ENCODE results near the gene CHIC2. TPM values are rescaled to one million over a fixed set of nuclear protein-coding genes. Genes with fewer than 3 reads are reported as not detected.
"Not testable (repeated sequence)": the region's sequence is repeated elsewhere in the genome, so short reads cannot be mapped to it uniquely, and the experiment has no call there.

Gene CHIC2
- total RNA-seq, 1 donor from 2014 or later: 22.5 TPM

DNA sequence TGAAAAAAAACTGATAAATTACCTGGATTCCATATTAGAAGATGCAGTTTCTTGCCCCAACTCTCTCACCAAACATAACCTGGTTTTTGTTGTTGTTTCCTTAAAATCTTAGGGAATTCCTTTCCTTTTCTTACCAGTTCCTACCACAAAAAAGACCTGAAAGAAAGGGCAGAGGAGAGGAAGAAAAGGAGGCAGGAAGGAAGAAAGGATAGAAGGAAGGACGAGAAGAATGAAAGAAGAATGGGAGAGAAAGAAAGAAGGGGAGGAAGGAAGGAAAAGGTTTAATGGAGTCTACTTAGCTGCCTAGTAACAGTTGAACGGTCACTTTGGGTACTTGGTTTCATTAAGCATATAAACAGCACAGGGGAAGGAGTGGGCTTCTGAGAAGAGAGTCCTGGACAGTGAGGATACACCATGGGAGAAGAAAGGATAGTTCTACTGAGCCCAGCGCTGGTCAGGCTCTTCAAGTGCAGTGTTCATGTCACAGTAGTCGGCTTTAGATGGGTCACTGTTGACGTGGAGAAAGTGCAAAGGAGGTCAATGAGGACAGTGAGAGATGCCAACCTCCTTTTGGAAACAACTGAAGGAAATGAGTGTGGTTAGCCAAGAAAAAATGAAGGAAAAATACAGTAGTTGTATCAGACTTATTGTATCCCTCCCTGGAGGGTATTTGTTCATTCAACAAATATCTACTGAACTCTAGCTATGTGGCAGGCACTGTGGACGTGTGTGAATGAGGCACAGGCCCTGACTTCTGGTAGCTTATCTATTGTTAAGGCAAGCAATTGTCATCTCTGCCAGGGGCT is 1.1 kb upstream of the CHIC2 start:
- peak overlapping the region; percentile 59 for H3K27ac Mint-ChIP-seq
- H3K4me1 Mint-ChIP-seq (ENCODE audit: low read depth): peaks cover 39% of the 10 kb centered on the region
- peaks cover 3% of the 10 kb centered on the region for H3K27me3 Mint-ChIP-seq (ENCODE audit: low read depth)
- H3K36me3 Mint-ChIP-seq (ENCODE audit: low read depth): peaks cover 17% of the 10 kb centered on the region
- intact Hi-C loops (cut with micrococcal nuclease): no loop called here
- no peaks in the 10 kb centered on the region for H3K9me3 Mint-ChIP-seq
- H3K4me3 Mint-ChIP-seq (ENCODE audit: low read depth): peak overlapping the region; percentile 70
- DNase-seq (ENCODE audit: low spot score): no peak

DNA sequence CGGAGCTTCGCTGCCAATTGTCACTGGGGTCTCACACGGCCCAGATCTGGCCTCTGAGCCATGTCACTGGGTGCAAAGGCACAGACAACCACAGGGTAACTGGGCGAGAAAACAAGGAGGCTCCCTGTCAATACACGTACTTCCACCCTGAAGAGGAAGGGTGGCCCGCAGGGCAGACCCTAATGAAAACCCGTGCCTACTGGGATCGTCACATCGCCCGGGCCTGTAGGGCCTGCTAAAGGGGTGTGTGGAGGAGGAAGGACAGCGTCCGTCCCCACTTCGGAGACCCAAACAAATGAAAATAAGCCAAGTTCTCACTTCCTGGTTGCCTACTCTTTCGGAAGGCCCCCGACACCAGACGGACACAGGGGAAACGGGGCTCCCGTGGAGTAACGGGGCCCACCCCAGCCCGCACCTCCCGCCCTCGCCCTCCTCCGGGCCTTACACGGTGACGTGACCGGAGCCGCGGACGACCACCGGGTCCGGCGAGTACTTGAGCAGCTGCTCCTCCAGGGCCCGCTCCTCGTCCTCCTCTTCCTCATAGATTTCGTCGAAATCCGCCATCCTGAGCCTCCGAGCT is 578 bp downstream of the CHIC2 start:
- peak; percentile 21 for DNase-seq (ENCODE audit: low spot score)
- Mint-ChIP-seq H3K36me3 (ENCODE audit: low read depth) (peaks cover 21% of the 10 kb centered on the region), H3K27me3 (ENCODE audit: low read depth) (peaks cover 3% of the 10 kb centered on the region), H3K27ac (peak overlapping the region; percentile 87), H3K4me1 (ENCODE audit: low read depth) (peaks cover 48% of the 10 kb centered on the region), H3K4me3 (ENCODE audit: low read depth) (peak overlapping the region; percentile 92), H3K9me3 (no peaks in the 10 kb centered on the region)
- intact Hi-C loops (cut with micrococcal nuclease): loop anchor here (1.0 to 5.0 kb wide), 7 partner anchors 29 to 1883 kb away; partner anchors contain the start of genes CEP135 and SCFD2

- no peaks in the 10 kb centered on the region for H3K9me3 Mint-ChIP-seq
- H3K27ac Mint-ChIP-seq: peak overlapping the region; percentile 87
- peaks cover 3% of the 10 kb centered on the region for H3K27me3 Mint-ChIP-seq (ENCODE audit: low read depth)
- intact Hi-C loops (cut with micrococcal nuclease): loop anchor here (5.0 kb wide), 5 partner anchors 71 to 1884 kb away; partner anchors contain the start of genes CEP135 and SCFD2
- H3K4me1 Mint-ChIP-seq (ENCODE audit: low read depth): peaks cover 50% of the 10 kb centered on the region
- H3K36me3 Mint-ChIP-seq (ENCODE audit: low read depth): peaks cover 21% of the 10 kb centered on the region
- peak overlapping the region; percentile 92 for H3K4me3 Mint-ChIP-seq (ENCODE audit: low read depth)
- DNase-seq (ENCODE audit: low spot score): no peak
These were observed 1.2 kb downstream of the CHIC2 start for GRCh38 chr4:54063229-54063628.

DNA sequence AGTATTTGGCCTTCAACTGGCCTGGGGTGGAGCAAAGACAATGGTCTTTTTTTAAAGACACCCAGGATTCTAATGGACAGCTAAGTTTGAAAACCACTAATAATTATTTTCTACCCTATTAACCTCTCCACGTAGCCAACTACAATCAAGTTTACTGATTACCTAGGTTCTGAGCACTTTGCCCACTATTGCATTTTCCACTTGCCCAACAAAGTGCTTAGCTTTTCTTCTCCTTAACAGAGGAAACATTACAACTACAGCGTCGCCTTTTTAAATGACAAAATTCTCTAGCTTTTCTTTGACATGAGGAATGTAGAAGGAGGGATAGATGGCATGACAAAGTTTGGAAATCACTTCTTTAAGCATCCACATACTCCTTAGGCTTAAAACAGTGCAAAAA is 2.0 kb downstream of the CHIC2 start:
- no peaks in the 10 kb centered on the region for H3K9me3 Mint-ChIP-seq
- peaks cover under 1% of the 10 kb centered on the region for H3K27me3 Mint-ChIP-seq (ENCODE audit: low read depth)
- peaks cover 23% of the 10 kb centered on the region for H3K36me3 Mint-ChIP-seq (ENCODE audit: low read depth)
- DNase-seq (ENCODE audit: low spot score): no peak
- H3K4me3 Mint-ChIP-seq (ENCODE audit: low read depth): peak overlapping the region; percentile 92
- H3K27ac Mint-ChIP-seq: no peak overlapping the region
- peaks cover 57% of the 10 kb centered on the region for H3K4me1 Mint-ChIP-seq (ENCODE audit: low read depth)
- intact Hi-C loops (cut with micrococcal nuclease): loop anchor here (5.0 kb wide), 5 partner anchors 70 to 1885 kb away; partner anchors contain the start of genes CEP135 and SCFD2

DNA sequence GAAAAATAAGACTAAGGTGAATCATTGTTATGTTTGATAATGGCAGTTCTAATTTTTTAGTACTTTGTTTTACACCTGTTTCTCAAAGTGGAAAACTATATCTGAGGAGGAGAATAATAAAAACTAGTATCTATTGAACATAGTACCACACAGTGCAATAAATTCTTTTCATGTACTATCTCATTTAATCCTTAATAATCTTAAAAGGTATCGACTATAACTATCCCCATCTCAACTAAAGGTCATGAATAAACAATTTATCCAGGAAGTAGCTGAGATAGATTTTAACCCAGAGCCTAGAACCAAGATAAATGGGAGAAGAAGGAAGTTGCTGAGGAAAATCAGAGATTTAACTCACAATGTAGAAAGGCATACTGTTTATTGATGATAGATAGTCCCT is 2.5 kb downstream of the CHIC2 start:
- H3K27me3 Mint-ChIP-seq (ENCODE audit: low read depth): no peaks in the 10 kb centered on the region

DNA sequence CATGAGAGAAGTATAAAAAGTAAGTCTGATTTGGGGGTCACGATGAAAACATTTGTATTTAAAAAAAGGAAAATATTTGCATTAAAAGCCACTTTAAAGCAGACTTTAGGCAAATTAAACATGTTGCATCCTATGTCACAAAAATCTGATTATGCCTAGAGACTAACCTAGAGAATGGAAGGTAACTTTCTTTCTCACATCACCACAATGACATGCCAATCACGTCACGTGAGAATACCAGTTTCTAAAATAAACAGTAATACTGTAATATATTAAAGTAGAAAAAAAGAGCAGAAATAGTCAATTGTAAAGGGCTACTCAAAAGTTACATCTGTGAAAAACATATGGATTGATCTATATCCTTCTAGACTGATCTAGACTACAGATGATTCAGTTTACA is 3.3 kb downstream of the CHIC2 start:
- intact Hi-C loops (cut with micrococcal nuclease): loop anchor here (5.0 kb wide), 5 partner anchors 69 to 1886 kb away; partner anchors contain the start of genes CEP135 and SCFD2
- no peak overlapping the region for H3K4me3 Mint-ChIP-seq (ENCODE audit: low read depth)
- H3K4me1 Mint-ChIP-seq (ENCODE audit: low read depth): peaks cover 66% of the 10 kb centered on the region
- no peak for DNase-seq (ENCODE audit: low spot score)
- no peak overlapping the region for H3K27ac Mint-ChIP-seq
- no peaks in the 10 kb centered on the region for H3K9me3 Mint-ChIP-seq
- H3K36me3 Mint-ChIP-seq (ENCODE audit: low read depth): peaks cover 31% of the 10 kb centered on the region
- H3K27me3 Mint-ChIP-seq (ENCODE audit: low read depth): no peaks in the 10 kb centered on the region

More for the DNA sequence above, 2.5 kb downstream of the CHIC2 start:
- DNase-seq (ENCODE audit: low spot score): no peak
- H3K36me3 Mint-ChIP-seq (ENCODE audit: low read depth): peaks cover 28% of the 10 kb centered on the region
- H3K4me3 Mint-ChIP-seq (ENCODE audit: low read depth): peak overlapping the region; percentile 63
- H3K4me1 Mint-ChIP-seq (ENCODE audit: low read depth): peaks cover 62% of the 10 kb centered on the region
- no peak overlapping the region for H3K27ac Mint-ChIP-seq
- no peaks in the 10 kb centered on the region for H3K9me3 Mint-ChIP-seq
- intact Hi-C loops (cut with micrococcal nuclease): loop anchor here (5.0 kb wide), 5 partner anchors 70 to 1885 kb away; partner anchors contain the start of genes CEP135 and SCFD2

DNA sequence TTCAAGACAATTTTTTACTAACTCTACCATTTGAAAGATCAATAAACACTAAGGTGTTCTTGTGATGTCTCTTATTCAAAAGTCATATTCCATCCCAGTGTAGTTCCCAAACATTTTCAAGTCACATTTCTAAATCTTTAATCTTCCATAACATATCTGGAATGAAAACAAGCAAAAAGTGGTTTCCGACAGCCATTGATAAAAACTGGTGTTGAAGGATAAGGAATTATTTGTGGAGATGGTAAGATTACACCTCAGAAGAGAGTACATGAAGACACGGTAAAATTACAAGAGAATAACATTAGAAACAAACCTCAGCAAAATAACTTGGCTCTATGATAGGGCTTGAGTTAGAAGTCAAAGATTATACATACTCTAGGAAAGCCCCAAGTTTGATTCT is 4.3 kb downstream of the CHIC2 start:
- DNase-seq (ENCODE audit: low spot score): no peak
- intact Hi-C loops (cut with micrococcal nuclease): loop anchor here (5.0 kb wide), 5 partner anchors 68 to 1887 kb away; partner anchors contain the start of genes CEP135 and SCFD2
- Mint-ChIP-seq H3K27ac (no peak overlapping the region), H3K4me1 (ENCODE audit: low read depth) (peaks cover 66% of the 10 kb centered on the region), H3K9me3 (no peaks in the 10 kb centered on the region), H3K36me3 (ENCODE audit: low read depth) (peaks cover 37% of the 10 kb centered on the region), H3K4me3 (ENCODE audit: low read depth) (no peak overlapping the region), H3K27me3 (ENCODE audit: low read depth) (no peaks in the 10 kb centered on the region)

GRCh38 chr4:54058171-54058570 is 6.2 kb downstream of the CHIC2 start:
- Mint-ChIP-seq H3K36me3 (ENCODE audit: low read depth) (peaks cover 45% of the 10 kb centered on the region), H3K27ac (peak overlapping the region; percentile 6), H3K27me3 (ENCODE audit: low read depth) (no peaks in the 10 kb centered on the region), H3K4me3 (ENCODE audit: low read depth) (peak overlapping the region; percentile 28), H3K9me3 (no peaks in the 10 kb centered on the region), H3K4me1 (ENCODE audit: low read depth) (peaks cover 61% of the 10 kb centered on the region)
- no peak for DNase-seq (ENCODE audit: low spot score)
- intact Hi-C loops (cut with micrococcal nuclease): loop anchor here (5.0 kb wide), 1 partner anchor 51 kb away; no protein-coding TSS in a partner anchor

DNA sequence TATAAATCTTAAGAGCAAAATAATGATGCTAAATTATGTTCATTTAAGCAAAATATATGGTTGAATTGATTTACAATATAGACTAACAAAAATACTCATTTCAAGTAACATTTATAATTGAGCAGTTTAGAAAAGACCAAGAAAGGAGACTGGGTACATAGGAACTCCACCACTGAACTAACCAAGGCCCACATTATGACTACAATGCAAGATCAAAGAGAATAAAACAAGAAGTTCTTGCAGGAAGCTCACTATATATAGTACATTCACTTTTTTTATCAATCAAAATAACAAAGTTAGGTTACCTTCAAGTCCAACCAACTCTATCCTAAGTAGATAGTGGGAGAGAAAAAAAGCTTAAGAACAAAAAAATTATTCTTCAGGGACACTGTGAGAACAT is 8.0 kb downstream of the CHIC2 start:
- Mint-ChIP-seq H3K27me3 (ENCODE audit: low read depth) (no peaks in the 10 kb centered on the region), H3K36me3 (ENCODE audit: low read depth) (peaks cover 32% of the 10 kb centered on the region), H3K4me3 (ENCODE audit: low read depth) (no peak overlapping the region), H3K4me1 (ENCODE audit: low read depth) (peaks cover 48% of the 10 kb centered on the region), H3K9me3 (no peaks in the 10 kb centered on the region), H3K27ac (no peak overlapping the region)
- no peak for DNase-seq (ENCODE audit: low spot score)
- intact Hi-C loops (cut with micrococcal nuclease): loop anchor here (5.0 kb wide), 1 partner anchor 49 kb away; no protein-coding TSS in a partner anchor

GRCh38 chr4:54055494-54055893 is 8.9 kb downstream of the CHIC2 start:
- Mint-ChIP-seq H3K27me3 (ENCODE audit: low read depth) (no peaks in the 10 kb centered on the region), H3K36me3 (ENCODE audit: low read depth) (peaks cover 29% of the 10 kb centered on the region), H3K4me3 (ENCODE audit: low read depth) (no peak overlapping the region), H3K9me3 (no peaks in the 10 kb centered on the region), H3K27ac (no peak overlapping the region), H3K4me1 (ENCODE audit: low read depth) (peaks cover 45% of the 10 kb centered on the region)
- intact Hi-C loops (cut with micrococcal nuclease): loop anchor here (5.0 kb wide), 1 partner anchor 48 kb away; no protein-coding TSS in a partner anchor
- DNase-seq (ENCODE audit: low spot score): no peak

DNA sequence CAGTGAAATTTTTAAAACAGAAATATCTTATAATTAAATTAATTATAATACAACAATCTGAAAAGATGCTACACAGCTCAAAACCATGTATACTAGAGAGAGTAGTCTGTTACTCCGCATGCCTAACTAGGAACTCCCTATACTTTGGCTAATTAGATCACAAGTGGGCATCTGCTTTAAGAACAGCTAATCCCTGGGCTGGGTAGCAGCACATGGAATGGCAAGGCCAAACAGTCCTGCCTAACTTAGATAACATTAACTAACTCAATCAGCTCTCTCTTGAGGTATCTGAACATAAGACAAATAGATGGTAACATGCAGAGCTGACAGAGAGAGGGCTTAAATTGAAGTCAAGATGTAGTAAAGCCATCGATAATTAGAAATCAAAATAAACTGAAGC is 9.9 kb downstream of the CHIC2 start:
- H3K27ac Mint-ChIP-seq: no peak overlapping the region
- peaks cover 25% of the 10 kb centered on the region for H3K36me3 Mint-ChIP-seq (ENCODE audit: low read depth)
- H3K4me3 Mint-ChIP-seq (ENCODE audit: low read depth): no peak overlapping the region
- H3K4me1 Mint-ChIP-seq (ENCODE audit: low read depth): peaks cover 38% of the 10 kb centered on the region
- no peaks in the 10 kb centered on the region for H3K27me3 Mint-ChIP-seq (ENCODE audit: low read depth)
- intact Hi-C loops (cut with micrococcal nuclease): no loop called here
- no peak for DNase-seq (ENCODE audit: low spot score)
- no peaks in the 10 kb centered on the region for H3K9me3 Mint-ChIP-seq

GRCh38 chr4:54053322-54053721 is 11.1 kb downstream of the CHIC2 start:
- H3K27ac Mint-ChIP-seq; DNase-seq (ENCODE audit: low spot score); H3K9me3 Mint-ChIP-seq; H3K4me3 Mint-ChIP-seq (ENCODE audit: low read depth); intact Hi-C loops (cut with micrococcal nuclease); H3K27me3 Mint-ChIP-seq (ENCODE audit: low read depth): not testable (repeated sequence)
- Mint-ChIP-seq H3K4me1 (ENCODE audit: low read depth) (peaks cover 37% of the 10 kb centered on the region), H3K36me3 (ENCODE audit: low read depth) (peaks cover 27% of the 10 kb centered on the region)
